Measurements from ENCODE around the gene SNX25.

SNX25 gene

DNA sequence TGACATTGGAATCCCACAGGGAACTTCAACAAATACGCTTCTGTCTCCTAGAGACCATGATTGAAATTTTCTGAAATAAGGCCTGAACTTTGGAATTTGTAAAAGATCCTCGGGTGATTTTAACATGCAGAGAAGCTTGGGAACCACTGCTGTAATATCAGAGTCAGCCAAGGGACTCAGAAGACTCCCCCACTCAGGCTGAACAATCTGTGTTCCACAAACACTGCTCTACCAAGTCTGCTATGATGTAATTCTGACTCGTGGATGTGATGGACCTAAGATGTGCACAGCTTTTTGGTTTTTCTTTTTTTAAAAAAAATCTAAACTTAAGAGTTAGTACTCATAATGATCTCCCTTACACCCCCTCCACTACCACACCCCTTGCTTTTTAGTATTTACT, 160.3 kb downstream of the SNX25 start:
- Histone ChIP-seq H3K4me1 (ENCODE audit: insufficient read depth, insufficient read length) (no peaks in the 10 kb centered on the region), H3K4me3 (ENCODE audit: insufficient read length, low read depth) (no peak overlapping the region), H3K27me3 (ENCODE audit: insufficient read depth, insufficient read length) (no peaks in the 10 kb centered on the region), H3K36me3 (ENCODE audit: insufficient read depth, insufficient read length, low read length) (no peaks in the 10 kb centered on the region), H3K9me3 (ENCODE audit: insufficient read depth, low read length) (no peaks in the 10 kb centered on the region), H3K9ac (ENCODE audit: insufficient read length, low read depth) (no peak overlapping the region)
- no peak for TF ChIP-seq ZNF274 (IDR thresholded peaks at IDR 0.05; ENCODE audit: low read depth, low read length)
- TF ChIP-seq YY1 (IDR thresholded peaks at IDR 0.05; ENCODE audit: insufficient read depth, insufficient read length) = no peak
- TF ChIP-seq SUZ12 (IDR thresholded peaks at IDR 0.05; ENCODE audit: extremely low read depth, insufficient read depth, insufficient read length) = no peak
- no peak for DNase-seq (ENCODE audit: low read depth, low spot score)

DNA sequence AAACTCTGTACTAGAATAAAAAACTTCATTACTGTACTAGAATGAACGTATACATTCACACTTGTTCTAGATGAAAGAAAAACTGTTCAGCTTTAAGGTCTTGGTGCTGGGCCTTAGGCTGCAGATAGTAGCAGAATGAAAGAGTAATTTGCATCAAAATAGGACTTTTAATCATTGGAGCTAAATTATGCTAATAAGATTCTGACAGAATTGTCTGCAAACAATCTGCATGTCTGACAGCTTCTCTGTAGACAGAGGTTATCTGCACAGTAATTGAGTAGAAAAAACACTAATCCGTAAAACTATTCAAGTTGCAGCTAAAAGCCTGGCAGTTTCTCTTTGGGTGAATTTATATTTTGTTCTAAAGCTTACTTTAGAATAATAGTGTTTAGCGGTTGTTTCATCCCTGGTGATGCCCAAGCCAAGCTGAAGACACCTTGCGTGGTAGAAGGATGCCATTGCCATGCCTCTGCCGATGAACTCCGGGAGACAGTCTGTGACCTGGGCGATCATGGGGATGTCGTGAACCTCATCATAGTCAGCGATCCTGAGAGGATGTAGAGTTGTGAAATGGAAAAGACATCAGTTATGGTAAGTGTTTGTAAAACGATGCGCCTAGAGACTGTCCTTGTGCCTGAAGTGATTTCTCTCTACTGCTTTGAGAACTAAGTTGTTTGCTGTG, 161.0 kb downstream of the SNX25 start:
- DNase-seq (ENCODE audit: low read depth, low spot score) = no peak

DNA sequence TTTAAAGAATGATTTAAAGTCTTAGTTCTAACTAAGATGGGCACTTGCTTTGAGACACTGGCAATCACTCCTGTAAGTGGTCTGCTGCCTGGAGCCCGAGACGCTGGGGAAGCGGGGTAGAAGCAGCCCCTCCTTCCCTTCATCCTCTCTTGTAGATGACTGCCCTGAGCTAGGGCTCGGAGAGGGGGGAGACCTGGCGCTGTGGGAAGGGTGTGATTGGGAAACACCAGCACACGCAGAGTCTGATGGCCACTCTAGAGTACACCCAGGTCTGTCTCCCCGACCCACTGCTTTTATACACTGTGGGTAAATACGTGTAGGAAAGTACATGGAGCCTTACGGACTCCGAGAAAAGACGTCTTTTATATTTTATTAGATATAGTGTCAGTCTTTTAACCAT, 162.3 kb downstream of the SNX25 start:
- TF ChIP-seq SUZ12 (IDR thresholded peaks at IDR 0.05; ENCODE audit: extremely low read depth, insufficient read depth, insufficient read length) (no peak), ZNF274 (IDR thresholded peaks at IDR 0.05; ENCODE audit: low read depth, low read length) (no peak), YY1 (IDR thresholded peaks at IDR 0.05; ENCODE audit: insufficient read depth, insufficient read length) (no peak)
- no peaks in the 10 kb centered on the region for H3K27me3 ChIP-seq (ENCODE audit: insufficient read depth, insufficient read length)
- H3K36me3 ChIP-seq (ENCODE audit: insufficient read depth, insufficient read length, low read length) = no peaks in the 10 kb centered on the region
- no peak overlapping the region for H3K4me3 ChIP-seq (ENCODE audit: insufficient read length, low read depth)
- H3K4me1 ChIP-seq (ENCODE audit: insufficient read depth, insufficient read length) = no peaks in the 10 kb centered on the region
- no peak for DNase-seq (ENCODE audit: low read depth, low spot score)
- H3K9ac ChIP-seq (ENCODE audit: insufficient read length, low read depth) = no peak overlapping the region
- H3K9me3 ChIP-seq (ENCODE audit: insufficient read depth, low read length) = no peaks in the 10 kb centered on the region

More for the DNA sequence above, 161.0 kb downstream of the SNX25 start:
- Histone ChIP-seq H3K36me3 (ENCODE audit: insufficient read depth, insufficient read length, low read length) (no peaks in the 10 kb centered on the region), H3K27me3 (ENCODE audit: insufficient read depth, insufficient read length) (no peaks in the 10 kb centered on the region), H3K4me3 (ENCODE audit: insufficient read length, low read depth) (no peak overlapping the region), H3K9ac (ENCODE audit: insufficient read length, low read depth) (no peak overlapping the region), H3K9me3 (ENCODE audit: insufficient read depth, low read length) (no peaks in the 10 kb centered on the region), H3K4me1 (ENCODE audit: insufficient read depth, insufficient read length) (no peaks in the 10 kb centered on the region)
- no peak for TF ChIP-seq SUZ12 (IDR thresholded peaks at IDR 0.05; ENCODE audit: extremely low read depth, insufficient read depth, insufficient read length)
- no peak for TF ChIP-seq YY1 (IDR thresholded peaks at IDR 0.05; ENCODE audit: insufficient read depth, insufficient read length)
- TF ChIP-seq ZNF274 (IDR thresholded peaks at IDR 0.05; ENCODE audit: low read depth, low read length) = no peak

- H3K4me3 ChIP-seq (ENCODE audit: insufficient read length, low read depth) = no peak overlapping the region
- H3K9me3 ChIP-seq (ENCODE audit: insufficient read depth, low read length) = no peaks in the 10 kb centered on the region
- no peak for DNase-seq (ENCODE audit: low read depth, low spot score)
- no peak for TF ChIP-seq YY1 (IDR thresholded peaks at IDR 0.05; ENCODE audit: insufficient read depth, insufficient read length)
- no peak for TF ChIP-seq SUZ12 (IDR thresholded peaks at IDR 0.05; ENCODE audit: extremely low read depth, insufficient read depth, insufficient read length)
- no peak for TF ChIP-seq ZNF274 (IDR thresholded peaks at IDR 0.05; ENCODE audit: low read depth, low read length)
- no peaks in the 10 kb centered on the region for H3K4me1 ChIP-seq (ENCODE audit: insufficient read depth, insufficient read length)
- no peak overlapping the region for H3K9ac ChIP-seq (ENCODE audit: insufficient read length, low read depth)
- H3K27me3 ChIP-seq (ENCODE audit: insufficient read depth, insufficient read length) = no peaks in the 10 kb centered on the region
- H3K36me3 ChIP-seq (ENCODE audit: insufficient read depth, insufficient read length, low read length) = no peaks in the 10 kb centered on the region
Measured at GRCh38 chr4:185374027-185374426, 164.6 kb downstream of the SNX25 start.

DNA sequence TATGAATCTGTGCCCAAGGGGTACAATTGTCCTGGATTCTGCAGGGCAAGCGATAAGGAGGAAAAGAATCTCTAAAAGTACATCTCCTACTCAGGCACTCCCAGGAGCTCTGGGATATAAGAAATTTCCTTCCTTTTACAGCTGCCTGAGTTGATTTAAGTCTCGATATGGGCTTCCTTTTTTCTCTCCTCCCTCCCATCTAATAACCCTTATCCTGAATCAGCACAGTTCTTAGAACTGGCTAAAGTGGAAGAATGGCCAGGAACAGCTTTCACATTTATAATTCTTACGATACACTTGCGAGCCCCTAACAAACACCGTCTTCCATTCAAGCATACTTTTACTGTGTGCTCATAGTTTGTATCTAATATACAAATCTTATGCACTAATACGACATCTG, 165.2 kb downstream of the SNX25 start:
- DNase-seq (ENCODE audit: low read depth, low spot score) = no peak
- no peaks in the 10 kb centered on the region for H3K27me3 ChIP-seq (ENCODE audit: insufficient read depth, insufficient read length)
- H3K36me3 ChIP-seq (ENCODE audit: insufficient read depth, insufficient read length, low read length) = no peaks in the 10 kb centered on the region
- no peaks in the 10 kb centered on the region for H3K9me3 ChIP-seq (ENCODE audit: insufficient read depth, low read length)
- H3K4me1 ChIP-seq (ENCODE audit: insufficient read depth, insufficient read length) = no peaks in the 10 kb centered on the region
- TF ChIP-seq YY1 (IDR thresholded peaks at IDR 0.05; ENCODE audit: insufficient read depth, insufficient read length) = no peak
- no peak for TF ChIP-seq ZNF274 (IDR thresholded peaks at IDR 0.05; ENCODE audit: low read depth, low read length)
- no peak for TF ChIP-seq SUZ12 (IDR thresholded peaks at IDR 0.05; ENCODE audit: extremely low read depth, insufficient read depth, insufficient read length)
- H3K4me3 ChIP-seq (ENCODE audit: insufficient read length, low read depth) = no peak overlapping the region
- H3K9ac ChIP-seq (ENCODE audit: insufficient read length, low read depth) = no peak overlapping the region

GRCh38 chr4:185378264-185378663, 168.9 kb downstream of the SNX25 start:
- no peak for DNase-seq (ENCODE audit: low read depth, low spot score)
- no peaks in the 10 kb centered on the region for H3K27me3 ChIP-seq (ENCODE audit: insufficient read depth, insufficient read length)
- TF ChIP-seq ZNF274 (IDR thresholded peaks at IDR 0.05; ENCODE audit: low read depth, low read length) (no peak), YY1 (IDR thresholded peaks at IDR 0.05; ENCODE audit: insufficient read depth, insufficient read length) (no peak), SUZ12 (IDR thresholded peaks at IDR 0.05; ENCODE audit: extremely low read depth, insufficient read depth, insufficient read length) (no peak)
- no peak overlapping the region for H3K9ac ChIP-seq (ENCODE audit: insufficient read length, low read depth)
- no peaks in the 10 kb centered on the region for H3K4me1 ChIP-seq (ENCODE audit: insufficient read depth, insufficient read length)
- no peaks in the 10 kb centered on the region for H3K36me3 ChIP-seq (ENCODE audit: insufficient read depth, insufficient read length, low read length)
- no peak overlapping the region for H3K4me3 ChIP-seq (ENCODE audit: insufficient read length, low read depth)
- H3K9me3 ChIP-seq (ENCODE audit: insufficient read depth, low read length) = peaks cover 4% of the 10 kb centered on the region; the same call in 1 of the 2 replicates

DNA sequence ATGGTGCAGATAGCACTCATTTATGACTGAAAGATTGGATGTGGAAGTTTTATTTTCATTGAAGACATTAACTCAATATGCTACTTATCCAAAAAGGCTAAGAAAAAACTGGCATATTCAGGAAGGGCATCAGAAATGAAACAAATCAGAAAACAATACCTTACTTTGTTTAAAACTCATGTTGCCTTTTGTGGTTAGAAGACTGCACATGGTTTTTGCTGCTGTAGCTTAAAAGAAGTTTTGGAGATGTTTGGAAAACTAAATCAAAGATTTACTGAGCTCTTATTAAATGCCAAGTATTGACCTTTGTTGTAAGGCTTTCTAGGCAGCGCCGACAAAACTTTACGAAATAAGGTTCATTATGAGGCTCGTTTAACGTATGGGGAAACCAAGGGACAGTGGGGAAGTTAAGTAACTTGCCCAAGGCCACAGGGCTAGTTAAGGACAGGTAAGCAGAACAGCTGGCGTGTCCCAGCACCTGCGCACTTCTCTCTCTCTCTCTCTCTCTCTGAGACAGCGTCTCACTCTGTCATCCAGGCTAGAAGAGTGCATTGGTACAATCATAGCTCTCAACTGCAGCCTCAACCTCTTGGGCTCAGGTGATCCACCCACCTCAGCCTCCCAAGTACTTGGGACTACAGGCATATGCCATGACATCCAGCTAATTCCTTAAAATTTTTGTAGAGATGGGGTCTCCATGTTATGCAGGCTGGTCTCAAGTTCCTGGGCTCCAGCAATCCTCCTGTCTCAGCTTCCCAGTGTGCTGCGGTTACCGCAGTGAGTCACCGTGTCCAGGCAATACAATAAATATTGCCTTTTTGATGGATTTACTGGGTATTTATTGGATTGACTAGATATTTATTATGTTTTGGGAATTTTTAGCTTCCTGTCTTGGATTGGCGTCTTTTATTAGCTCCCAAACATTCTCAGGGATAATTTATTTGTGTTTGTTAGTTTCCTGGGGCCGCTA, 170.2 kb downstream of the SNX25 start:
- Histone ChIP-seq H3K9ac (ENCODE audit: insufficient read length, low read depth) (no peak overlapping the region), H3K27me3 (ENCODE audit: insufficient read depth, insufficient read length) (no peaks in the 10 kb centered on the region), H3K4me1 (ENCODE audit: insufficient read depth, insufficient read length) (no peaks in the 10 kb centered on the region), H3K4me3 (ENCODE audit: insufficient read length, low read depth) (no peak overlapping the region), H3K9me3 (ENCODE audit: insufficient read depth, low read length) (peaks cover 4% of the 10 kb centered on the region; the same call in 1 of the 2 replicates), H3K36me3 (ENCODE audit: insufficient read depth, insufficient read length, low read length) (no peaks in the 10 kb centered on the region)
- no peak for DNase-seq (ENCODE audit: low read depth, low spot score)
- TF ChIP-seq SUZ12 (IDR thresholded peaks at IDR 0.05; ENCODE audit: extremely low read depth, insufficient read depth, insufficient read length) = no peak
- TF ChIP-seq YY1 (IDR thresholded peaks at IDR 0.05; ENCODE audit: insufficient read depth, insufficient read length) = no peak
- TF ChIP-seq ZNF274 (IDR thresholded peaks at IDR 0.05; ENCODE audit: low read depth, low read length) = no peak

Data from NT2/D1 (cell line).